ENCODE measurements around the gene PAX4.

- no peak for TF ChIP-seq CTCF (conservative IDR thresholded peaks at IDR 0.05; ENCODE audit: low read length)
- no peak for TF ChIP-seq EZH2phosphoT487 (IDR thresholded peaks at IDR 0.05; ENCODE audit: borderline replicate concordance)
Measured at GRCh38 chr7:127665922-127666321, 48.0 kb upstream of the PAX4 start.
